Fibroblast of peridontal ligament (primary cell): ENCODE results near the gene ST3GAL2.

Experiments used
- DNase-seq: peaks from one replicate; pipeline ENCODE4 v3.0.0-alpha.2; 2010; ENCODE audit errors: extremely low read depth

ST3GAL2 gene, protein sequence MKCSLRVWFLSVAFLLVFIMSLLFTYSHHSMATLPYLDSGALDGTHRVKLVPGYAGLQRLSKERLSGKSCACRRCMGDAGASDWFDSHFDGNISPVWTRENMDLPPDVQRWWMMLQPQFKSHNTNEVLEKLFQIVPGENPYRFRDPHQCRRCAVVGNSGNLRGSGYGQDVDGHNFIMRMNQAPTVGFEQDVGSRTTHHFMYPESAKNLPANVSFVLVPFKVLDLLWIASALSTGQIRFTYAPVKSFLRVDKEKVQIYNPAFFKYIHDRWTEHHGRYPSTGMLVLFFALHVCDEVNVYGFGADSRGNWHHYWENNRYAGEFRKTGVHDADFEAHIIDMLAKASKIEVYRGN

DNA sequence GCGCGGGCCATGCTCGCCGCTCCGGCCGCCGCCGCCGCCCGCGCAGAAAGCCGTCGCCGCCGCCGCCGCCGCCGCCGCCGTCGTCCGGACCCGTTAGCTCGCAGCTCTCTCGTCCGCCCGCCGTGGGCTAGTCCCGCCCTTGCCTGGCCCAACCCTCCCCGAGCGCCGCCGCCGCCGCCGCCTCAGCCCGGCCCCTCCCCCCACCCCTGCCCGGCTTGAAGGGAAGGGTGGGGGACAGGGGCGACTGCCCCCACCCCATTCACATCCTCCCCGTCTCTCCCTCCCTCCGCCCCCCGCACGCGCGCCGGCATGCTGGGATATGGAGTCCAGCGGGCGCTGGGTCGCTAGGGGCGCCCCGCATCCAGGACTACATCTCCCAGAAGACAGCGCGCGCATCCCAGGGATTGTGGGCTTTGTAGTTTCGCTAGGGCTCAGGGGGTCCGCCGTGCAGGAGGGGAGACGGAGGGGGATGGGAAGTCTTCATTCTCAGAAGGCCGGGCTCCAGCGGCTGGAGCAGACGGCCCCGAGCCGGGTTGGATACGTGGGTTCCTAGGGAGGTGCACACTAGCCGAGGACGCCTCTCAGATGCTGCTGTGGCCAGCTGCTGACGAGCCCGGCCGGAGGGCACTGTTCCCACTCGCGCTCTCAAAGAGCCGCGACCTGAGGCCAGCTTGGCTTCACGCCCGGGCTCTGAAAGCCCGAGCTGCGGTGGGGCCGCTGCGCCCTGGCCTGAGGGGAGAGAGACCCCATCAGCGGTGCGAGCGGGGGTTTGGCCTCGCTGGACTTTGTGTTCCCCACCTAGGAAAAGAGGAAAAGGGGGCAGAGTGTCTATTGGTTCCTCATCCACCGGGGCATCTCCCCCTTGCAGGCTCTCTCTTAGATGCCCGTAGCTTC, at the start of gene ST3GAL2:
ST3GAL2 (minus strand) TSS at position 132 of the 894 bp plus-strand sequence. CDS start 40,570 bp downstream, outside the sequence.
- peak; percentile 83 for DNase-seq

GRCh38 chr16:70484867-70485266, 46.0 kb upstream of the ST3GAL2 start:
- no peak for DNase-seq

GRCh38 chr16:70483426-70483825, 44.5 kb upstream of the ST3GAL2 start:
- DNase-seq = no peak

GRCh38 chr16:70482624-70483023, 43.7 kb upstream of the ST3GAL2 start:
- DNase-seq = no peak

DNA sequence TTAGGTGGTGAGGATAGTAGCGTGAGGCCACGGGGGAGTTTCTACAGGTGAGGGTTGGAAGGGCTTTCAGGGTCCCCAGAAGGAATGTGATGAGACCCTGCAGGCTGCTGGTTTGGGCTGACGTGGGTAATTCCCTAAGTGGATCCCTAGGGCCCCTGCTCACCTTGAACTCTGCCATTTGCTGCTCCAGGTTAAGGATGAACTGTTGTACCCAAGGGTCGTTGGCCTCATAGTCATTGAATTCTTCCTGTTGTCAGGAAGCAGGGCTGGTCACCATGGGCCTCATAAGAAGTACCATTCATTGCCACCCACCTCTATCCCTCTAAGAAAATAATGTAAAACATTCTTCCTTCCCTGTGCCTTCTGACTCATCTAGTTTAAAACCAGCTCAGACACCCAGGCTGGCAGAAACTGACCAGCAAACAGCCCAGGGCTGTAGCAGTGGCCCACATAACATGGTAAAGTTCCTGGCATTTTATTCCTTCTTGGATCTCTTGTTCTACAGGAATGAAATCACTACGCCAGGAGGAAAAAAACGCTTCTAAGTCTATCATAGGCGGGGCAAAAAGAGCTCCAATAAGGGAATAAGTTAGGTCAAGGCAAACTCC, 43.1 kb upstream of the ST3GAL2 start:
- peak; percentile 49 for DNase-seq

GRCh38 chr16:70480127-70481105, 41.5 kb upstream of the ST3GAL2 start:
- no peak for DNase-seq

- peak; percentile 17 for DNase-seq
These were observed 40.0 kb upstream of the ST3GAL2 start for GRCh38 chr16:70478912-70479341.

DNA sequence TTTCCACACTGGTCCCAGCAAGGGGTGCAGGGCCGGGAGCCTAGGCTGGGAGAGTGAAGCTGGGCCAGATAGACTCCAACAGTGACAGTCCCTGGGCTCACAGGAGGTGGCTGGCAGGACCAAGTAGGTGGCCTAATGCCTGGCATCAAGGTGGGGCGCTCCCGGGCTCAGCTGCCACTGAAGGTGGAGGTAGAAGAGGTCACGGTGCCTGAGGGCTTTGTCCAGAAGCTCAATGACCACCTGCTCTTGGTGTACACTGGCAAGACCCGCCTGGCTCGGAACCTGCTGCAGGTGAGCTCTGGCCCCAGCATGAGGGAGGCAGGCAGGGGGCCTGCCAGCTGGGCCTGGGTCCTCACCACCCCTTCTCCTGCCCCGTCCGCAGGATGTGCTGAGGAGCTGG, 39.3 kb upstream of the ST3GAL2 start:
- DNase-seq = no peak

DNA sequence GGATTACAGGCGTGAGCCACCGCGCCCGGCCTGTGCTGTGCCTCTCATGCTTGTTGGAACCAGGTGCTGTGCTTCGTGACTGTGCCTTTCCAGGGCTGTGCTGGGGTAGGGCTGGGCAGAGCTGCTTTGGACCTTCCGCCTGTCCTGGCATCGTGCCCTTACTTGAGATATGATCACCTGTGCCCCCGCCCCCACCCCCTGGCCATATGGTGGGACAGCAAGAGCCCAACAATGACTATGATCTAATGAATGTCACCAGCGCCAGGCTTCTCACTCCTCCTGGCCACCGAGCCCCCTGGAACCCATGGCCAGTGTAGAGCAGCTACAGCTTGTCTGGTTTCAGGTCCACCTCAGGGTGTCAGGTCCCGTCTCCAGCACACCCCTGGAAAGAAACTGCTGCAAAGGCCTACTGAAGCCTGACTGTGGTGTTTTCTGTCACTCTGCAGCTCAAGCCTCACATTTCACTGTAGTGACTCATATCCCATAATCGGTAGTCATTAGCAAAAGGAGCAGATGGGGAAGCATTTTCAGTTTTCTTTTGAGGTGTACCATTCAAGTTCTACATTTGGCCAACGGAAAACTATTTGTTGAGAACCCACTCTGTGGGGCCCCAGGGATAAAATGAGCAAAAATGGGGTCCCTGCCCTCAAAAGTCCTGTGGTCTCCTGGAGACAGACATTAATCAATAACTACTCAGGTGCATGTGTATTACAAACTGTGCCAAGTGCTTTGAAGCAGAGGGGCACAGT, 37.5 kb upstream of the ST3GAL2 start:
- DNase-seq = peak; percentile 75

DNA sequence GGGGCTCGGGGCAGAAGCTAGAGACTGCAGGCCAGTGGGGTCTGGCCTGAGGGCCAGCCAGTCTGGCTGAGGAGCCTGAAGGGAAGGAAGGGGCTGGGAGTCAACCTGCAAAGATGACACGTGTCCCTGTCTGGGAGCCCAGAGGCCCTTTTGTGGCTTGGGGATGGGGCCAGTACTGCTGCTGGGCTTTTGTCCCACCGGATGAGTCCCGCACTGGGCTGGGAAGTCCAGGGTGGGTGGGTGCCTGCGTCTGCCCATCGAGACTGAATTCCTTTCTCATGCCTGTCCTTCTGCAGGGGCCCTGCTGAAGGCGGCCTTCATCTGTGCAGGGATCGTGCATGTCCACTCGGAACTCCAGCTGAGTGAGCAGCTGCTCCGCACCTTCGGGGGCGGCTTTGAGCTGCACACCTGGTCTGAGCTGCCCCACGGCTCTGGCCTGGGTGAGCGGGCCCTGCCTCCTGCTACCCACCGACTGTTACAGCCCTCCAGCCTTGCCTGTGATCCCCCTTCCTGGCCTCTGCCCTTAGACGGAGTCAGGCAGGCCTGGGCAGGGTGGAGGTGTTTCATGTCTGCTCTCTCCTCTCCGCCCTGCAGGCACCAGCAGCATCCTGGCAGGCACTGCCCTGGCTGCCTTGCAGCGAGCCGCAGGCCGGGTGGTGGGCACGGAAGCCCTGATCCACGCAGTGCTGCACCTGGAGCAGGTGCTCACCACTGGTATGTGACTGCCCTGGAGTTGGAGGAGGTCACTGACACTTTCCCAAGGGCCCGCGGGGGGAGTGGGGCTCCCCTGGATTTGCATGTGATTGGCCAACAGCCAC, 36.4 kb upstream of the ST3GAL2 start:
- no peak for DNase-seq

GRCh38 chr16:70474320-70475053, 35.6 kb upstream of the ST3GAL2 start:
- no peak for DNase-seq

DNA sequence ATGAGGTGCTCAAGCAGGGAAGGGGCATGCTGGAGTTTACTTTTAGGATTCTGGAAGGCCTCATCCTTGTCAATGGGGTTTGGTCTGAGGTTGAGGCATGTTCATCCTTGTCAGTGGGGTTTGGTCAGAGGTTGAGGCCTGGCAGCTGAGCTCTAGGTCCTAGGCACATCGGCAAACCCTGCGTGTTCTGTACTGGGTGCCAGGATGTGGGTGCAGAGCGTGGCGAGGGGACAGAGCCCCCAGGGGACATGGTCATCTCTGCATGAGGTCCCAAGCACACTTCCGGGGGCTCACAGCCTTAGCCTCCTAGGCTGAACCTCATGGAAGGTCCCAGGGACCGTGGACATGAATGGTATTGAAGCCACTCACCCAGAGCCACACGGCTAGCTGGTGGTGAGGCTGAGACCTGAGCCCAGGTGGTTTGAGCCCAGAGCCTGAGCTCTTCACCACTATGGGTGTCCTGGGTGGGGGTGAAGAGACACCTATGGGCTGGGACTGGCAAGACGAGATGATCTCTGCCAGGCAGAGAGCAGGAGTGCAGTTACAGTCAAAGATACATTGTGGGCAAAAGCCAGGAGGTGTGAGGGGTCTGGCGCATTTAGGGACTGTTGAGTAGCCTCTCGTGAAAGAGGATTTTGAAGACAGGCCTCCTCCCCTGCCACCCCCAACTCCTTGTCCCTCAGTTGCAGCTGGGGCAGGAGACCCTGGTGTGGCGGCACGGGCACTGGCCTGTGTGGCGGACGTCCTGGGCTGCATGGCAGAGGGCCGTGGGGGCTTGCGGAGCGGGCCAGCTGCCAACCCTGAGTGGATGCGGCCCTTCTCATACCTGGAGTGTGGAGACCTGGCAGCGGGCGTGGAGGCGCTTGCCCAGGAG, 34.8 kb upstream of the ST3GAL2 start:
- DNase-seq = no peak

DNA sequence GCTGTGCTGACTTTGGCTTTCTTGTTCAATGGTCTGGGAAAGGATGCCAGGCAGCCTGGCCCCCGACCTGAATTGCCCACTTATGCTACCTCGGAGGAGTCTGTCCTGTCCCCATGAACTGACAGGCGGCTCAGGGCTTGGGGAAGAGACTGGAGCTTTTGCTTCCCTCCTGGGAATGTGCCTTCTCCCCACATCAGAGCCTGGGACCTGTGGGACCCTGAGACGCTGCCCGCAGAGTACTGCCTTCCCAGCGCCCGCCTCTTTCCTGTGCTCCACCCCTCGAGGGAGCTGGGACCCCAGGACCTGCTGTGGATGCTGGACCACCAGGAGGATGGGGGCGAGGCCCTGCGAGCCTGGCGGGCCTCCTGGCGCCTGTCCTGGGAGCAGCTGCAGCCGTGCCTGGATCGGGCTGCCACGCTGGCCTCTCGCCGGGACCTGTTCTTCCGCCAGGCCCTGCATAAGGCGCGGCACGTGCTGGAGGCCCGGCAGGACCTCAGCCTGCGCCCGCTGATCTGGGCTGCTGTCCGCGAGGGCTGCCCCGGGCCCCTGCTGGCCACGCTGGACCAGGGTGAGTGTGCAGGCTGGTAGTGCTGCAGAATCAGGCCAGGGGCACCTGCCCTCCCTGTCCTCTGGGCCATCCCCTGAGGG, 34.0 kb upstream of the ST3GAL2 start:
- DNase-seq = no peak

DNA sequence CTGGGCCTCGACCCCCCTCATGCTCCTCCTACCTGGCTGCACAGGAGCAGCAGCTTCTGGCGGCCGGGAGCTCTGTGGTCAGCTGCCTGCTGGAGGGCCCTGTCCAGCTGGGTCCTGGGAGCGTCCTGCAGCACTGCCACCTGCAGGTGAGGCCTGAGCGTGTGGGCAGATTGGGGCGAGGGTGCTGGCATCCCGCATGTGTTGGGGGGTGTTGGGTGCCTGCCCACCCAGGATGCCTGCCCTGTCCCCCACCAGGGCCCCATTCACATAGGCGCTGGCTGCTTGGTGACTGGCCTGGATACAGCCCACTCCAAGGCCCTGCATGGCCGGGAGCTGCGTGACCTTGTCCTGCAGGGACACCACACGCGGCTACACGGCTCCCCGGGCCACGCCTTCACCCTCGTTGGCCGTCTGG, 32.0 kb upstream of the ST3GAL2 start:
- no peak for DNase-seq

GRCh38 chr16:70470141-70470926, 31.4 kb upstream of the ST3GAL2 start:
- DNase-seq = no peak

GRCh38 chr16:70468776-70469525, 30.1 kb upstream of the ST3GAL2 start:
- DNase-seq = no peak
